Thyroid gland (tissue), 4 donors: ENCODE results near the gene PLXNA4.

ENCODE experiments used
- CTCF ChIP-seq, 6 experiments: fragments of 200-600 bp in 3 of 6; fragments of 450-650 bp in 3 of 6; sonication (generic) in 3 of 6; IDR thresholded peaks; one replicate each; pipeline ENCODE4 v1.5.1; 2016 to 2019; ENCODE audit warnings: antibody characterized with exemption in 6 of 6, mild to moderate bottlenecking in 2 of 6, inconsistent platforms in 1 of 6, moderate library complexity in 1 of 6
- POLR2A ChIP-seq, 2 donors: fragments of 450-650 bp; IDR thresholded peaks; one replicate each; pipeline ENCODE4 v1.6.1; 2017; ENCODE audit warnings: antibody characterized with exemption in 2 of 2, mild to moderate bottlenecking in 2 of 2, moderate library complexity in 1 of 2

- no peak for TF ChIP-seq CTCF (IDR thresholded peaks at IDR 0.05)
- TF ChIP-seq POLR2A (IDR thresholded peaks at IDR 0.05), result no peak
Measured at GRCh38 chr7:132110692-132111091, 465.6 kb downstream of the PLXNA4 start.
